ENCODE data around the gene DRC7.
"Not testable (repeated sequence)": the region's sequence is repeated elsewhere in the genome, so short reads cannot be mapped to it uniquely, and the experiment has no call there.

The DRC7 gene

DNA sequence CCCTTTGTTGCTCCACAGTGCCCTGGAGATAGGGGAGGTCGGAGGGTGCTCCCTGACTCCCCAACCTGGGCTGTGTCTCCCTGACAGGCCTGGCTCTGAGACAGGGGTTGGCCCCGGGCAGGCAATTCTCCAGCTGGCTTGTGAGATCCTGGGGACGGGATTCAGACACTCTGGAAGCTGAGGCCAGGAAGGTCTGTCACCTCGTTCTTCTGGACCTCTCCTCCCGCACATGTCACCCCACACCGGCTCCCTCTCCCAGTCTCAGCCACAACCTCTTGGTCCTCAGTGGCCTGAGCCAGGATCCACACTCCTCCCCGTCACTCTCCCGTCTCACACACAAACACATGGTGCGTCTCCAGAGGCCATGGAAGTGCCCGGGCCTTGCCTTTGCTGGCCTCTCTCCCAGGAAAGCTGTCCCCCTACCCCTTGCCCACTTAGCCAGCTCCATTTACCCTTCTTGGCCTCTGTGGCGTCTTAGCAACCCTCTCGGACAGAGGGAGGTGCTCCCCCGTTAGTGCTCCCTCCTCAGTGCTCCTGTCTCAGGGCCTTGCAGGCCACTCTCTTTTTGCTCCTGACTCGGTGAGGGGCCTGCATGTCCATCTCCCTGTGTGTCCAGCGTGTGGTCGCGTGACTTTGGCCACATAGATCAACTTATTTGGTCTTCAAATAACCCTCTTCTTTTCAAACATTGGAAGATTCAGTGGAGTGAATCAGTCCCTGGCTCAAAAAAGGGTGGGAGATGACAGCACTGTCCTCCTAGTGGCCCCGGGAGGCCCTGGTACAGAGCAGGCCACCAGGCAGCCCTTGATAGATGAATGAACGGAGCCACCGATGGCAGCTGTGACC is 25.8 kb upstream of the DRC7 start:
- Histone ChIP-seq H3K4me3 (ENCODE audit: insufficient read depth, low read depth, low read length) (no peak overlapping the region), H3K36me3 (ENCODE audit: control insufficient read depth, insufficient read depth, low read length) (no peaks in the 10 kb centered on the region), H3K9me3 (ENCODE audit: control insufficient read depth, low read length) (no peaks in the 10 kb centered on the region), H3K27ac (ENCODE audit: insufficient read depth, low read depth, low read length, poor library complexity, severe bottlenecking) (no peak overlapping the region), H3K4me1 (ENCODE audit: control insufficient read depth, insufficient read depth, low read length) (peaks cover 8% of the 10 kb centered on the region), H3K27me3 (ENCODE audit: control insufficient read depth, insufficient read depth, low read length, poor library complexity, severe bottlenecking) (no peaks in the 10 kb centered on the region)
- 93 to 94% methylated on average over 20 of the region's 20 CpGs for WGBS, 2 experiments

DNA sequence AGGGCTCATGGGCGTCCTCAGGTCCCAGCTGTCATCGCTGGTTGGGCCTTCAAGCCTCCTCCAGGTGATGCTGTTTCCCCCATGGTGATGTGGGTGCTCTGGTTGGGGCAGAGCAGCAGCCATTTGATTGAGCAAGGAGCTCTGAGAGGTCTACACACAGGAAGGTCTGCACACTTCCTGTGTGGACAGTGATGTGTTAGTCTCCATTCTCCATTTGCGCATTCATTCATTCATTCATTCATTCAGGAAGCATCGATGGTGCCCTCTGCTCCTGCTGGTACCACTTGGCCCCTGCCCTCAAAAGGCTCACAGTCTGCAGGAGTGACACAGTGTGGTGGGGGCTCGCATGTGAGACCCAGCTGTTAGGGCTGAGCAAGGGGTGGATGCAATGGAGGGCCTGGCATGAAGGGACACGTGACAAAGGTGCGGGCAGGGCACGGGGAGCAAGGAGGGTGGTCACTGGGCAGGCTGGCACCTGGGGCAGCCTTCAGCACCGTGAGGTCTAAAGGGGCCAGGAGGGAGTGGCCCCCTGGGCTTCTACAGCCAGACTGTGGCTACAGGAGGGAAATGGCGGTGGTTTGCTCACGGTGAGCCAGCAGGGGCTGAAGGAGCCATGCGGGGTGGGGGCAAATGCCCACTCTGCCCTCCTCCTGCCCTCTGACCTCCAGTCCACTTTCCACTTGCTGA is 25.0 kb upstream of the DRC7 start:
- no peak overlapping the region for H3K4me3 ChIP-seq (ENCODE audit: insufficient read depth, low read depth, low read length)
- H3K4me1 ChIP-seq (ENCODE audit: control insufficient read depth, insufficient read depth, low read length): peaks cover 8% of the 10 kb centered on the region
- no peaks in the 10 kb centered on the region for H3K36me3 ChIP-seq (ENCODE audit: control insufficient read depth, insufficient read depth, low read length)
- WGBS, 2 experiments: 92 to 93% methylated on average over 12 of the region's 12 CpGs
- H3K27ac ChIP-seq (ENCODE audit: insufficient read depth, low read depth, low read length, poor library complexity, severe bottlenecking): no peak overlapping the region
- H3K27me3 ChIP-seq (ENCODE audit: control insufficient read depth, insufficient read depth, low read length, poor library complexity, severe bottlenecking): no peaks in the 10 kb centered on the region
- H3K9me3 ChIP-seq (ENCODE audit: control insufficient read depth, low read length): no peaks in the 10 kb centered on the region

DNA sequence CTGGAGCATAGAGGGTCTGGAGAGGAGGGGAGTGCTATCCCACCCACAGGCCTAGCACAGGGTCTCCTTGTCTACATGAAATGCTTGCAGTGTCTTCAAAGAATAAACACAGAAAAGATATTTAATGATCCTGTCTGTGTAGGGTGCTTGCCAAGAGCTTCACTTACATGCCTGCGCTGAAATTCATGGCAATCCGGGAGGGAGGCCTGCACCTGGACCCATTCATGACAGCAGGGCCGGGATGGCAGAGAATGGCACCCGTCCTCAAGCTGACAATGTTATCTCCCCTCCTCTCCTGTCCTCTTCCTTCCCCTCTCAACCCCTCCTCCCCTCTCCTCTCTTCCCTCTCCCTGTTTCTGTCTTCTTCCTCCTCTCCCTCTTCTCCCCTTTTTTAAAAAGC is 24.4 kb upstream of the DRC7 start:
- H3K4me3 ChIP-seq (ENCODE audit: insufficient read depth, low read depth, low read length): no peak overlapping the region
- H3K27me3 ChIP-seq (ENCODE audit: control insufficient read depth, insufficient read depth, low read length, poor library complexity, severe bottlenecking): no peaks in the 10 kb centered on the region
- no peak overlapping the region for H3K27ac ChIP-seq (ENCODE audit: insufficient read depth, low read depth, low read length, poor library complexity, severe bottlenecking)
- no peaks in the 10 kb centered on the region for H3K36me3 ChIP-seq (ENCODE audit: control insufficient read depth, insufficient read depth, low read length)
- H3K4me1 ChIP-seq (ENCODE audit: control insufficient read depth, insufficient read depth, low read length): peaks cover 9% of the 10 kb centered on the region
- 83 to 86% methylated on average over 4 of the region's 4 CpGs for WGBS, 2 experiments
- H3K9me3 ChIP-seq (ENCODE audit: control insufficient read depth, low read length): no peaks in the 10 kb centered on the region

GRCh38 chr16:57671451-57671850 is 23.2 kb upstream of the DRC7 start:
- not testable (repeated sequence) for H3K27ac ChIP-seq (ENCODE audit: insufficient read depth, low read depth, low read length, poor library complexity, severe bottlenecking); H3K27me3 ChIP-seq (ENCODE audit: control insufficient read depth, insufficient read depth, low read length, poor library complexity, severe bottlenecking); H3K4me3 ChIP-seq (ENCODE audit: insufficient read depth, low read depth, low read length); H3K36me3 ChIP-seq (ENCODE audit: control insufficient read depth, insufficient read depth, low read length); H3K9me3 ChIP-seq (ENCODE audit: control insufficient read depth, low read length)
- H3K4me1 ChIP-seq (ENCODE audit: control insufficient read depth, insufficient read depth, low read length): peaks cover 16% of the 10 kb centered on the region
- WGBS, 2 experiments: 86 to 96% methylated on average over 7 of the region's 7 CpGs

- no peaks in the 10 kb centered on the region for H3K9me3 ChIP-seq (ENCODE audit: control insufficient read depth, low read length)
- WGBS, 2 experiments: 89 to 94% methylated on average over 3 of the region's 3 CpGs
- H3K36me3 ChIP-seq (ENCODE audit: control insufficient read depth, insufficient read depth, low read length): no peaks in the 10 kb centered on the region
- H3K4me1 ChIP-seq (ENCODE audit: control insufficient read depth, insufficient read depth, low read length): peaks cover 20% of the 10 kb centered on the region
- H3K27me3 ChIP-seq (ENCODE audit: control insufficient read depth, insufficient read depth, low read length, poor library complexity, severe bottlenecking): no peaks in the 10 kb centered on the region
- no peak overlapping the region for H3K4me3 ChIP-seq (ENCODE audit: insufficient read depth, low read depth, low read length)
- no peak overlapping the region for H3K27ac ChIP-seq (ENCODE audit: insufficient read depth, low read depth, low read length, poor library complexity, severe bottlenecking)
Observed at GRCh38 chr16:57672416-57672815, 22.2 kb upstream of the DRC7 start.

- H3K27ac ChIP-seq (ENCODE audit: insufficient read depth, low read depth, low read length, poor library complexity, severe bottlenecking): no peak overlapping the region
- 64 to 96% methylated on average over 1 of the region's 2 CpGs for WGBS, 2 experiments
- H3K9me3 ChIP-seq (ENCODE audit: control insufficient read depth, low read length): no peaks in the 10 kb centered on the region
- H3K36me3 ChIP-seq (ENCODE audit: control insufficient read depth, insufficient read depth, low read length): no peaks in the 10 kb centered on the region
- H3K4me3 ChIP-seq (ENCODE audit: insufficient read depth, low read depth, low read length): no peak overlapping the region
- no peaks in the 10 kb centered on the region for H3K27me3 ChIP-seq (ENCODE audit: control insufficient read depth, insufficient read depth, low read length, poor library complexity, severe bottlenecking)
- peaks cover 20% of the 10 kb centered on the region for H3K4me1 ChIP-seq (ENCODE audit: control insufficient read depth, insufficient read depth, low read length)
Observed at GRCh38 chr16:57672824-57673223, 21.8 kb upstream of the DRC7 start.

DNA sequence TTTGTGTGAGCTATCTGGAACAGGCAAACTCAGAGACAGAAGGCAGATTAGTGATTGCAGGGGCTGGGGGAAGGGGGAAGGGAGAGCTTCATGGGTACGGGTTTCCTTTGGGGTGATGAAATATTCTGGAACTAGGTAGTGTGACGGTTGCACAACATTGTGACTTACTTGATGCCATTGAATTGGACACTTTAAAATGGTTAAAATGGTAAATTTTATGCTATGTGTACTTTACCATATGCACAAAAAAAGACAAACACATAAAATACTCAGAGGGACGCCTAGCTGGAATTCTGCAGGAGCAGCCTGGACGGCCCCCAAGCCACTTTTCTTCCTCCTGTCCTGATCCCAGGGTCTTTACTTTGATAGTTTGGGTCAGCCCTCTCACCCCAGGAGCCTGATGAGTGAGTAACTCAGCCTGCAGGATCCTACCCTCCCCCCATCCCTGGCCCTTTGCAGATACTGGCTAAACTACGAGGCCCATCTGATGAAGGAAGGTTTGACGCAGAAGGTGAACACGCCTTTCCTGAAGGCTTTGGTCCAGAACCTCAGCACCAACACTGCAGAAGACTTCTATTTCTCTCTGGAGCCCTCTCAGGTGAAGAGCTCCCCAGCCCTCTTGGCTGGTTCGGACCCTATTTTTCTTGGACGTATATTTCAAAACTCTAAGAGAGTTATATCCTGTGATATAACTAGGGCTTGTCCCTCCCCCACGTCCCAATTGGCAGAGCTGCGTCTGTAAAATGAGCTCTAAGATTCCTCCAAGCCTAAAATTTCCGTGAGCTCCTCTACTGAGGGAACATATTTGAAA is 18.7 kb upstream of the DRC7 start:
- 49% methylated on average over 12 of the region's 12 CpGs for WGBS, 2 experiments
- Histone ChIP-seq H3K4me1 (ENCODE audit: control insufficient read depth, insufficient read depth, low read length) (peaks cover 17% of the 10 kb centered on the region), H3K36me3 (ENCODE audit: control insufficient read depth, insufficient read depth, low read length) (no peaks in the 10 kb centered on the region), H3K27ac (ENCODE audit: insufficient read depth, low read depth, low read length, poor library complexity, severe bottlenecking) (peak overlapping the region; percentile 54), H3K27me3 (ENCODE audit: control insufficient read depth, insufficient read depth, low read length, poor library complexity, severe bottlenecking) (no peaks in the 10 kb centered on the region), H3K4me3 (ENCODE audit: insufficient read depth, low read depth, low read length) (no peak overlapping the region), H3K9me3 (ENCODE audit: control insufficient read depth, low read length) (no peaks in the 10 kb centered on the region)

DNA sequence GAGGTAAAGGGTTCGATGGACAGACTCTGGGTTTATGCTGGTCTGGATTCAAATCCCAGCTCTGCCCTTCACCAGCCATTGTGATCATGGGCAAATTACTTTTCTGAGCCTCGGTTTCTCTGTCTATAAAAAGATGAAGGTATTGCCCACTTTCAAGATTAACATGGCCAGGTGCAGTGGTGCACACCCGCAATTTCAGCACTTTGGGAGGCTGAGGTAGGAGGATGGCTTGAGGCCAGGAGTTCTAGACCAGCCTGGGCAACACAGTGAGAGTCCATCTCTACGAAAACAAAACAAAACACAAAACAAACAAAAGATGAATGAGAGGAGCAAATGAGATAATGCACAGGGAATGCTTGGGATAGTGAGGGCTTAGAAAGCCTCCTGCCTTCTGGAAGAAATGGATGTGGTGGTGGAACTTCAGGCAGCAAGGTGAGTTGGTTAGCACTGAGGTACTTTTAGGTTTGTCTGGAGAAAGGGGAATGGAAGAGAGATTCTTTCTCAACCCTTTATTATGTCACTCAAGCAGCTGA is 18.0 kb upstream of the DRC7 start:
- Histone ChIP-seq H3K36me3 (ENCODE audit: control insufficient read depth, insufficient read depth, low read length) (no peaks in the 10 kb centered on the region), H3K4me3 (ENCODE audit: insufficient read depth, low read depth, low read length) (no peak overlapping the region), H3K4me1 (ENCODE audit: control insufficient read depth, insufficient read depth, low read length) (peaks cover 17% of the 10 kb centered on the region), H3K9me3 (ENCODE audit: control insufficient read depth, low read length) (no peaks in the 10 kb centered on the region), H3K27me3 (ENCODE audit: control insufficient read depth, insufficient read depth, low read length, poor library complexity, severe bottlenecking) (no peaks in the 10 kb centered on the region), H3K27ac (ENCODE audit: insufficient read depth, low read depth, low read length, poor library complexity, severe bottlenecking) (no peak overlapping the region)
- WGBS, 2 experiments: 93 to 95% methylated on average over 3 of the region's 4 CpGs

DNA sequence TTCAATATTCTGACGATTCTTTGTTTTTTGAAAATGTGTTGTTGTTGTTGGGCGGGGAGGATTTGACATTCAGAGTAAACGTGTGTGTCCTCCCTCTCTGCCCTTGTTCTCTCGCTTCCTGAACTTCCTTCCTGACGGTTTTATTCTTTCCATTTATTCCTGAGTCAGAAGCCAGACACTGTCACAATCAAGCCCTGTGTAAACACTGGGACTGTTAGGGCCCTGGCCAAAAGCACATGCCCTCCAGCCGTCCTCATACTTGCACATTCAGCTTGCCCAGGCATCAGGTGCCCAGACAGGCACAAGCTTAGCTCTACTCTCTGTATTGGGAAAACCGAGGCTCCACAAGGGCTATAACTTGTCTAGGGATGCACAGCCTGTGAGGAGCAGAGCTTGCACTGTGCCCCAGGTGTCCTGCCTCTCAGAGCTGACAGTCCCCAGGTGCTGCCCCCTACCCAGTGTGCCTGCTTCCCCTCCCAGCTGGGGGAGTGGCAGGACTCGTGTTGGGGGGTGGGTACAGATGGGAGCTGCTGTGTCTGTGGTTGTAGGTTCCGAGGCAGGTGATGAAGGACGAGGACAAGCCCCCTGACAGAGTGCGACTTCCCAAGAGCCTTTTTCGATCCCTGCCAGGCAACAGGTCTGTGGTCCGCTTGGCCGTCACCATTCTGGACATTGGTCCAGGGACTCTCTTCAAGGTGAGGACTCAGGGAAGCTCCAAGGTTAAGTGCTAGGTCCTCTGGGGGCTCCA is 16.8 kb upstream of the DRC7 start:
- 80 to 84% methylated on average over 14 of the region's 14 CpGs for WGBS, 2 experiments
- Histone ChIP-seq H3K4me1 (ENCODE audit: control insufficient read depth, insufficient read depth, low read length) (peaks cover 17% of the 10 kb centered on the region), H3K27ac (ENCODE audit: insufficient read depth, low read depth, low read length, poor library complexity, severe bottlenecking) (no peak overlapping the region), H3K4me3 (ENCODE audit: insufficient read depth, low read depth, low read length) (no peak overlapping the region), H3K36me3 (ENCODE audit: control insufficient read depth, insufficient read depth, low read length) (no peaks in the 10 kb centered on the region), H3K27me3 (ENCODE audit: control insufficient read depth, insufficient read depth, low read length, poor library complexity, severe bottlenecking) (no peaks in the 10 kb centered on the region), H3K9me3 (ENCODE audit: control insufficient read depth, low read length) (no peaks in the 10 kb centered on the region)

Measured in ectodermal cell (in vitro differentiated cells).